ENCODE measurements around the gene PCGF2.

PCGF2 gene

DNA sequence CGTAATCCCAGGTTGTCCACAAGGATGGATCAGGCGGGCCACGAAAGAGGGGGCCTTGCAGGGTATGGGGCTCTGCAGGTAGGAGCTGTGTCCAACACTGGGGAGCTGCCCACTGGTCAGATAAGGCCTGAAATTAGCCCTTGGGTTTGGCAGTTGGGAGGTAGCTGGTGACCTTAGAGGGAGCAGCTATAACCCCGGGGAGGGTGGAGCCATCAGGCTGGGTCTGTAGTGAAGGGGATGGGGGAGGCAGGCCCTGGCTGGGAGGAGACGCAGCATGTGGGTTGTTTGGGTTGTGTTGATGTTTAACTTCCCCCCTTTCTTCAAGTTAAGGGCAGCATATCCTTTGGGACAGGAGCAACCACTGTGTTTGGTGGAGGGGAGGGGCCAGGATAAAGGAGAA, 37.2 kb downstream of the PCGF2 start:
- Histone ChIP-seq H3K9me2 (replicated peaks; ENCODE audit: insufficient read depth, low read length) (no peaks in the 10 kb centered on the region), H3K4me3 (ENCODE audit: insufficient read depth, low read length, poor library complexity, severe bottlenecking) (no peak overlapping the region), H2AFZ (ENCODE audit: low read depth, low read length, severe bottlenecking) (no peak overlapping the region), H3K4me2 (ENCODE audit: low read depth, low read length, poor library complexity, severe bottlenecking) (no peak overlapping the region), H3K36me3 (ENCODE audit: low read length) (no peaks in the 10 kb centered on the region), H3K27ac (ENCODE audit: low read depth, low read length) (no peak overlapping the region), H3K27me3 (ENCODE audit: low read length) (no peaks in the 10 kb centered on the region), H3K9me3 (ENCODE audit: insufficient read depth, low read length) (no peaks in the 10 kb centered on the region), H3K79me2 (ENCODE audit: insufficient read depth, low read length) (peaks cover 22% of the 10 kb centered on the region), H3K9ac (ENCODE audit: low read length) (no peak overlapping the region), H4K20me1 (ENCODE audit: low read depth, low read length) (no peaks in the 10 kb centered on the region), H3F3A (ENCODE audit: insufficient read depth) (peaks cover 6% of the 10 kb centered on the region; the same call in 1 of the 2 replicates)
- TF ChIP-seq, protein P1, sequence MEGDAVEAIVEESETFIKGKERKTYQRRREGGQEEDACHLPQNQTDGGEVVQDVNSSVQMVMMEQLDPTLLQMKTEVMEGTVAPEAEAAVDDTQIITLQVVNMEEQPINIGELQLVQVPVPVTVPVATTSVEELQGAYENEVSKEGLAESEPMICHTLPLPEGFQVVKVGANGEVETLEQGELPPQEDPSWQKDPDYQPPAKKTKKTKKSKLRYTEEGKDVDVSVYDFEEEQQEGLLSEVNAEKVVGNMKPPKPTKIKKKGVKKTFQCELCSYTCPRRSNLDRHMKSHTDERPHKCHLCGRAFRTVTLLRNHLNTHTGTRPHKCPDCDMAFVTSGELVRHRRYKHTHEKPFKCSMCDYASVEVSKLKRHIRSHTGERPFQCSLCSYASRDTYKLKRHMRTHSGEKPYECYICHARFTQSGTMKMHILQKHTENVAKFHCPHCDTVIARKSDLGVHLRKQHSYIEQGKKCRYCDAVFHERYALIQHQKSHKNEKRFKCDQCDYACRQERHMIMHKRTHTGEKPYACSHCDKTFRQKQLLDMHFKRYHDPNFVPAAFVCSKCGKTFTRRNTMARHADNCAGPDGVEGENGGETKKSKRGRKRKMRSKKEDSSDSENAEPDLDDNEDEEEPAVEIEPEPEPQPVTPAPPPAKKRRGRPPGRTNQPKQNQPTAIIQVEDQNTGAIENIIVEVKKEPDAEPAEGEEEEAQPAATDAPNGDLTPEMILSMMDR (IDR thresholded peaks at IDR 0.05; ENCODE audit: insufficient read depth, low read length, poor library complexity, severe bottlenecking) = no peak
- TF ChIP-seq EZH2phosphoT487 (conservative IDR thresholded peaks at IDR 0.05; ENCODE audit: low read length) = no peak

DNA sequence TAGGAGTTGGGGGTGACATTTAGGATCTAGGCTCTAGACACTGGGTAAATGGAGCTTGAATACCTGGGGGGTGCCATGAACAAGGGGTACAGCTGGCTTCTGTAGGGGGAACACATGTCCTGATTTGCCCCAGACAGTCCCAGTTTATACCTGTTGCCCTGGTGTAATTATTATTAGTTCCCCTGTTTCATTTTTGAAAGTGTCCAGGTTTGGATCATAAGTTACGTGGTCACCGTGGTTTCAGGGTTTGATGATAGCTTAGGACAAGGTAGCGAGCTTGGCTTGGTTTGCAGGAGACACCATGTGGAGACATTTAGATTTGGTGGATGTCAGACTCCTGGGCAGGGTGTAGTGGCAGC, 37.6 kb downstream of the PCGF2 start:
- H3K27ac ChIP-seq (ENCODE audit: low read depth, low read length) = no peak overlapping the region
- no peak overlapping the region for H2AFZ ChIP-seq (ENCODE audit: low read depth, low read length, severe bottlenecking)
- no peaks in the 10 kb centered on the region for H3K36me3 ChIP-seq (ENCODE audit: low read length)
- peaks cover 24% of the 10 kb centered on the region for H3K79me2 ChIP-seq (ENCODE audit: insufficient read depth, low read length)
- H3K27me3 ChIP-seq (ENCODE audit: low read length) = no peaks in the 10 kb centered on the region
- H3K9me3 ChIP-seq (ENCODE audit: insufficient read depth, low read length) = no peaks in the 10 kb centered on the region
- no peak overlapping the region for H3K4me3 ChIP-seq (ENCODE audit: insufficient read depth, low read length, poor library complexity, severe bottlenecking)
- no peak for TF ChIP-seq EZH2phosphoT487 (conservative IDR thresholded peaks at IDR 0.05; ENCODE audit: low read length)
- TF ChIP-seq, protein P1 (IDR thresholded peaks at IDR 0.05; ENCODE audit: insufficient read depth, low read length, poor library complexity, severe bottlenecking) = no peak
- peaks cover 6% of the 10 kb centered on the region; the same call in 1 of the 2 replicates for H3F3A ChIP-seq (ENCODE audit: insufficient read depth)
- no peak overlapping the region for H3K9ac ChIP-seq (ENCODE audit: low read length)
- H4K20me1 ChIP-seq (ENCODE audit: low read depth, low read length) = no peaks in the 10 kb centered on the region
- no peak overlapping the region for H3K4me2 ChIP-seq (ENCODE audit: low read depth, low read length, poor library complexity, severe bottlenecking)
- no peaks in the 10 kb centered on the region for H3K9me2 ChIP-seq (replicated peaks; ENCODE audit: insufficient read depth, low read length)

DNA sequence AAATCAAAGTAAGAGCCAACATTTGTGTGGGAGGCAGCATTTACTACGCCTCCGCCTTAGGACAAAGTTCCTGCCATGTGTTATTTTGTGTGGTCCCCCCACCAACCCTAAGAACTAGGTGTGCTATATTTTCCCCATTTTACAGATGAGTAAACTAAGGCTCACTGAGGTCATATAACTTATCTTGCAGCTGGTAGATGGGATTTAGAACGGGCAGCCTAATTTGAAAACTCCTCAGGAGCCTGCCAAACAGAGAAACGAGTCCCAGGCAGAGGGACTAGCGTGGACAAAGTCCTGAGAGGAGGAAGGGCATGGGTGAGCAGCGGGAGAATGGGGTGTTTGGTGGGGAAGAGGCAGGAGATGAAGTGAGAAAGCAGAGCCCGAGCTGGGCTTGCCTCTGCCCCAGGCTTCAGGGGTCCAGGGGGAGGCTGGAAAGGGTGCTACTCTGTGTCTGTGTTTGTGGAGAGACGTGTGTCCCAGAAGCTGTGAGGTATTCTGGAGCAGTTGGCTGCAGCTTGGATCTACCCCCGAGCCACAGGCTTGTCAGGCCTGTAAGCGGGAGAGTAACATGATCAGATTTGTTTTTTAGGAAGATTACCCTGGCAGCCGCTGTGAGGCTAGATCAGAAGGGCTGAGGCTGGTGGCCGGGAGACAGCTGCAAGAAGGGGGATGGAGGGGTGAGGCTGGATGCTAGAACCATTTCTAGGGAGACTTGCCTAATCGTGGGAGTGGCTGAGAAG, 38.1 kb downstream of the PCGF2 start:
- TF ChIP-seq, protein P1 (IDR thresholded peaks at IDR 0.05; ENCODE audit: insufficient read depth, low read length, poor library complexity, severe bottlenecking) = no peak
- no peak for TF ChIP-seq EZH2phosphoT487 (conservative IDR thresholded peaks at IDR 0.05; ENCODE audit: low read length)
- Histone ChIP-seq H3F3A (ENCODE audit: insufficient read depth) (peaks cover 6% of the 10 kb centered on the region; the same call in 1 of the 2 replicates), H3K9me2 (replicated peaks; ENCODE audit: insufficient read depth, low read length) (no peaks in the 10 kb centered on the region), H2AFZ (ENCODE audit: low read depth, low read length, severe bottlenecking) (no peak overlapping the region), H3K79me2 (ENCODE audit: insufficient read depth, low read length) (peaks cover 24% of the 10 kb centered on the region), H3K4me2 (ENCODE audit: low read depth, low read length, poor library complexity, severe bottlenecking) (no peak overlapping the region), H4K20me1 (ENCODE audit: low read depth, low read length) (no peaks in the 10 kb centered on the region), H3K36me3 (ENCODE audit: low read length) (no peaks in the 10 kb centered on the region), H3K9ac (ENCODE audit: low read length) (no peak overlapping the region), H3K27ac (ENCODE audit: low read depth, low read length) (no peak overlapping the region), H3K27me3 (ENCODE audit: low read length) (no peaks in the 10 kb centered on the region), H3K9me3 (ENCODE audit: insufficient read depth, low read length) (no peaks in the 10 kb centered on the region), H3K4me3 (ENCODE audit: insufficient read depth, low read length, poor library complexity, severe bottlenecking) (no peak overlapping the region)
